ENCODE results near the gene IGHMBP2. TPM values are rescaled to one million over a fixed set of nuclear protein-coding genes. Genes with fewer than 3 reads are reported as not detected.

The IGHMBP2 gene
- total RNA-seq, 1 experiment from 2014 or later: 19.3 TPM

DNA sequence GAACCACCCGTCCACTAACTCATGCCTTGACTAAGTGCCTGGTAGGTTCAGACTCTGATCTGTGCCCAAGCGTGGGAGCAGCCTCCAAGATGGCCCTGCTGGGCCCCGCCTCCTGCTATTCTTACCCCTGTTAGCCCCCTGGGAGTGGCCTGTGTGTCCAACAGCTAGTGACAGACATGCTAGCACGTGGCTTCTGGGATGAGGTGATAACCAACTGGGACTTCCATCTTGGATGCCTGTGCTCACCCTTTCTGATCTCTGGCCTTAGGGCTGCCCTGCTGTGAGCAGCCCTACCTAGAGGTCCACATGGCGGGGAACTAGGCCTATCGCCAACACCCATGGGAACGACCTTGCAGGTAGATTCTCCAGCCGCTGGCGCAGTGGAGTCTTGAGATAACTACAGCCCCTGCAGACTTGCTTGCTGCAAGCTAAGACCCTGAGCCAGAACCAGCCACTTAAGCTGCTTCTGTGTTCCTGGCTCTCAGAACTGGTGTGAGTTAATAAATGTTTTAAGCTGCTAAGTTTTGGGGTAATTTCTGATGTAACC, 2.8 kb upstream of the IGHMBP2 start:
- peaks cover 77% of the 10 kb centered on the region for H3K79me2 ChIP-seq (ENCODE audit: insufficient read depth, low read length)

DNA sequence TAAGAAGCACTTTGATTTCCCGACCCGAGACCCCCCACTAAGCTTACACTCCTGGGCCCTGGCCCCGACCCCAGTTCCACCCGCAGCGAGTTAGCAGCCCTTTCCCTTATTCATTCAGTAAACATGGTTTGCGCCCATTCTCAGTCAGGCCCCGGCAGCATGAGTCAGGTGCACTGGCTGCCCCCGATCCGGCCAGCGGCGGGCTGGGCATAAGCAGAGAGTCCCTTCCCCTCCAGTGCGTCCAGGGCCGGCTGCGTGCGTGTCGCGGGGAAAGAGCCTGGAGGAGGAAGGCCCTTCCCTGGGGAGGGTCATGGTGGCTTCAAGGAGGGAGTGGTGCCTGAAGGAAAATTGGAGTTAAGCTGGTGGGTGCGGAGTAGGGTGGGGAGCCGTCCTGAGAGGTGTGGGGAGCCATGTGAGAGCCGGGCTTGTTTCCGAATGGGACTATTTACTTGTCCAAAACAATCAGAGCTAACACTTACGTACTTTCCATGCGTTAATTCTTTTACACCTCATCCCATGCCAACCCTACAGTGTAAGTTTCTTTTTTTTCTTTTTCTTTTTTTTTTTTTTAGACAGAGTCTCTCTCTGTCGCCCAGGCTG, 657 bp downstream of the IGHMBP2 start:
- H3K4me3 ChIP-seq (replicated peaks in 1 of 2; ENCODE audit: low read depth in 1 of 2, low read length in 2 of 2): peak overlapping the region; percentile 79 to 91
- ATAC-seq (peak; percentile 41), DNase-seq (ENCODE audit: low read depth, low spot score) (no peak)
- peak overlapping the region; percentile 82 for H3K9ac ChIP-seq (ENCODE audit: low read length)
- BruUV-seq (replicated peaks): no TSS peak
- no peak for TF ChIP-seq ZFX (IDR thresholded peaks at IDR 0.05)
- H3K27ac ChIP-seq (ENCODE audit: low read depth, low read length): peak overlapping the region; percentile 66
- H3K79me2 ChIP-seq (ENCODE audit: insufficient read depth, low read length): peaks cover 72% of the 10 kb centered on the region
- no peaks in the 10 kb centered on the region for H3K9me2 ChIP-seq (ENCODE audit: insufficient read depth)
- H3K36me3 ChIP-seq (ENCODE audit: control insufficient read depth in 1 of 2, insufficient read depth in 2 of 2, low read length in 2 of 2): peaks cover 15 to 23% of the 10 kb centered on the region in 2 experiments; a peak in 3 of 4 replicates
- CTCF ChIA-PET: interaction anchor here (0.9 kb wide), 1 partner anchor 140 kb away, joined by 3 read pairs; no protein-coding TSS in a partner anchor
- H3K4me1 ChIP-seq (ENCODE audit: control insufficient read depth in 1 of 2, insufficient read depth in 2 of 2, low read length in 2 of 2): peaks cover 13 to 25% of the 10 kb centered on the region in 2 experiments; a peak in 3 of 4 replicates
- intact Hi-C loops (cut with micrococcal nuclease): loop anchor here (2.0 to 5.0 kb wide), 2 partner anchors 140 to 183 kb away; no protein-coding TSS in a partner anchor
- POLR2A ChIA-PET: interaction anchor here (1.4 kb wide), 1 partner anchor 144 kb away, joined by 3 read pairs; the partner anchor contains the start of gene TPCN2
- H3K4me2 ChIP-seq (ENCODE audit: low read length): peak overlapping the region; percentile 80
- RAD21 ChIA-PET (ENCODE audit: low non-redundant PET in 1 of 2, low total read pairs in 2 of 2, uncharacterized antibody in 2 of 2, unreplicated experiment in 2 of 2): no interaction called here
- no peaks in the 10 kb centered on the region for H3K9me3 ChIP-seq (ENCODE audit: control insufficient read depth in 1 of 2, insufficient read depth in 1 of 2, low read depth in 1 of 2, low read length in 2 of 2)
- no peaks in the 10 kb centered on the region for H3K27me3 ChIP-seq (ENCODE audit: insufficient read depth, low read length)
- no peaks in the 10 kb centered on the region; the same call in 1 of the 2 replicates for H4K20me1 ChIP-seq (ENCODE audit: insufficient read depth)
- H2AFZ ChIP-seq (ENCODE audit: low read depth, low read length, poor library complexity, severe bottlenecking): no peak overlapping the region

More for the DNA sequence above, 2.8 kb upstream of the IGHMBP2 start:
- Histone ChIP-seq H3K4me2 (ENCODE audit: low read length) (no peak overlapping the region), H3K9me3 (ENCODE audit: control insufficient read depth in 1 of 2, insufficient read depth in 1 of 2, low read depth in 1 of 2, low read length in 2 of 2) (no peaks in the 10 kb centered on the region), H4K20me1 (ENCODE audit: insufficient read depth) (no peaks in the 10 kb centered on the region; the same call in 1 of the 2 replicates), H3K27ac (ENCODE audit: low read depth, low read length) (no peak overlapping the region), H3K9ac (ENCODE audit: low read length) (no peak overlapping the region), H3K27me3 (ENCODE audit: insufficient read depth, low read length) (no peaks in the 10 kb centered on the region), H3K36me3 (ENCODE audit: control insufficient read depth in 1 of 2, insufficient read depth in 2 of 2, low read length in 2 of 2) (peaks cover 23 to 24% of the 10 kb centered on the region in 2 experiments), H3K9me2 (ENCODE audit: insufficient read depth) (no peaks in the 10 kb centered on the region), H3K4me3 (replicated peaks in 1 of 2; ENCODE audit: low read depth in 1 of 2, low read length in 2 of 2) (no peak overlapping the region), H2AFZ (ENCODE audit: low read depth, low read length, poor library complexity, severe bottlenecking) (no peak overlapping the region), H3K4me1 (ENCODE audit: control insufficient read depth in 1 of 2, insufficient read depth in 2 of 2, low read length in 2 of 2) (peaks cover 13 to 25% of the 10 kb centered on the region in 2 experiments; a peak in 3 of 4 replicates)
- BruUV-seq (replicated peaks): no TSS peak
- ChIA-PET RAD21 (ENCODE audit: low non-redundant PET in 1 of 2, low total read pairs in 2 of 2, uncharacterized antibody in 2 of 2, unreplicated experiment in 2 of 2) (no interaction called here), CTCF (no interaction called here), POLR2A (no interaction called here)
- DNase-seq (ENCODE audit: low read depth, low spot score) (no peak), ATAC-seq (no peak)
- intact Hi-C loops (cut with micrococcal nuclease): loop anchor here (5.0 kb wide), 1 partner anchor 186 kb away; no protein-coding TSS in a partner anchor
- TF ChIP-seq SP1 (IDR thresholded peaks at IDR 0.05; ENCODE audit: low read depth): no peak
- no peak for TF ChIP-seq POLR2AphosphoS5 (IDR thresholded peaks at IDR 0.05; ENCODE audit: low read depth, low read length)
- TF ChIP-seq RAD21 (IDR thresholded peaks at IDR 0.05; ENCODE audit: low read depth): no peak

Data from HCT116 (cell line).